Panc1 (cell line): ENCODE measurements around the gene ABCC1. TPM values are rescaled to one million over a fixed set of nuclear protein-coding genes. Genes with fewer than 3 reads are reported as not detected.
A peak's percentile ranks its signal among the peaks of the same experiment; 100 is the strongest.

Experiments
- ATAC-seq: fragments of 200-7000 bp; cut with Tn5 transposase; 2 replicates; pipeline ENCODE4 v1.9.1; 2020; ENCODE audit warnings: mild to moderate bottlenecking, moderate library complexity
- BruUV-seq: library from RNA; stranded (reverse); fragments of 400-500 nt; replicated peaks from 2 replicates; lab custom pipeline; 2021; lab: Mats Ljungman, UMichigan
- CTCF ChIA-PET: fragments of 300-600 bp; sonication (Branson Sonifier 250); formaldehyde crosslinking; loops from one replicate; lab custom pipeline; 2022; ENCODE audit warnings: antibody characterized with exemption; lab: Charles Lee
- POLR2A ChIA-PET: fragments of 300-600 bp; sonication (Branson Sonifier 250); formaldehyde crosslinking; loops from one replicate; lab custom pipeline; 2022; ENCODE audit warnings: antibody characterized with exemption; lab: Charles Lee
- DNase-seq: peaks from one replicate; pipeline ENCODE4 v3.0.0-alpha.2; 2010; ENCODE audit warnings: low read depth, low spot score
- H3K27ac ChIP-seq: 2 replicates; pipeline ENCODE4 v1.5.1; 2011; ENCODE audit warnings: mild to moderate bottlenecking, low read length, inconsistent platforms
- H3K27me3 ChIP-seq: fragments of 200-500 bp; sonication (Bioruptor generic); 2 replicates; pipeline ENCODE4 v1.6.0; 2014; ENCODE audit warnings: low read length, inconsistent platforms; ENCODE audit not compliant: control insufficient read depth, insufficient read depth
- H3K36me3 ChIP-seq: fragments of 200-500 bp; sonication (Bioruptor generic); 2 replicates; pipeline ENCODE4 v1.5.1; 2014; ENCODE audit warnings: inconsistent platforms, mild to moderate bottlenecking, low read length, moderate library complexity; ENCODE audit not compliant: control insufficient read depth, insufficient read depth
- H3K4me1 ChIP-seq: 2 replicates; pipeline ENCODE4 v1.5.1; 2011; ENCODE audit warnings: inconsistent platforms, mild to moderate bottlenecking, low read length, moderate library complexity; ENCODE audit not compliant: control insufficient read depth, insufficient read depth
- H3K4me3 ChIP-seq, 2 experiments: 2 replicates each; pipeline ENCODE4 v1.5.1; 2011 to 2012; ENCODE audit warnings: low read depth in 2 of 2, low read length in 2 of 2, mild to moderate bottlenecking in 2 of 2, inconsistent platforms in 1 of 2, moderate library complexity in 1 of 2
- H3K9me3 ChIP-seq: fragments of 200-500 bp; sonication (Bioruptor generic); 2 replicates; pipeline ENCODE4 v1.5.1; 2014; ENCODE audit warnings: low read depth, mild to moderate bottlenecking, inconsistent platforms, low read length, moderate library complexity; ENCODE audit not compliant: control insufficient read depth, insufficient read depth
- POLR2AphosphoS5 ChIP-seq: IDR thresholded peaks from 2 replicates; pipeline ENCODE4 v1.6.1; 2012; ENCODE audit warnings: mild to moderate bottlenecking, low read depth, low read length, moderate library complexity
- SIN3A ChIP-seq: IDR thresholded peaks from 2 replicates; pipeline ENCODE4 v1.6.1; 2012; ENCODE audit warnings: low read depth, mild to moderate bottlenecking, low read length, moderate library complexity, borderline replicate concordance; ENCODE audit not compliant: insufficient read depth
- TCF7L2 ChIP-seq: IDR thresholded peaks from 2 replicates; pipeline ENCODE4 v1.6.1; 2011; ENCODE audit warnings: mild to moderate bottlenecking, low read depth, low read length, inconsistent platforms
- in situ Hi-C: cut with HindIII; loops from 2 replicates; pipeline ENCODE4 v1.10.0; 2016; ENCODE audit warnings: low sequenced_read_pairs, low pct_unique_long_range_greater_than_20kb
- intact Hi-C: fragments of 100-400 bp; cut with micrococcal nuclease; formaldehyde crosslinking; loops from one replicate; pipeline ENCODE4 v1.10.0; 2022; ENCODE audit not compliant: unreplicated experiment
- total RNA-seq: library from RNA; stranded (reverse); gene quantifications from one replicate; pipeline ENCODE4 v1.2.1, GENCODE V29; 2021; ENCODE audit not compliant: unreplicated experiment
- TF ChIP-seq, protein P1 (sequence below): fragments of 450-650 bp; IDR thresholded peaks from 2 replicates; pipeline ENCODE4 v1.5.1; 2017; ENCODE audit warnings: mild to moderate bottlenecking
- TF ChIP-seq, protein P2 (sequence below), 2 experiments: IDR thresholded peaks; 2 replicates each; pipeline ENCODE4 v1.6.1; 2011 to 2012; ENCODE audit warnings: low read depth in 2 of 2, control low read depth in 1 of 2, low read length in 1 of 2, mild to moderate bottlenecking in 1 of 2, moderate library complexity in 1 of 2; ENCODE audit not compliant: insufficient read depth in 1 of 2

The ABCC1 gene
- total RNA-seq, 1 experiment from 2014 or later: 296 TPM

GRCh38 chr16:16017812-16018211, 68.4 kb downstream of the ABCC1 start:
- TF ChIP-seq, protein P1, sequence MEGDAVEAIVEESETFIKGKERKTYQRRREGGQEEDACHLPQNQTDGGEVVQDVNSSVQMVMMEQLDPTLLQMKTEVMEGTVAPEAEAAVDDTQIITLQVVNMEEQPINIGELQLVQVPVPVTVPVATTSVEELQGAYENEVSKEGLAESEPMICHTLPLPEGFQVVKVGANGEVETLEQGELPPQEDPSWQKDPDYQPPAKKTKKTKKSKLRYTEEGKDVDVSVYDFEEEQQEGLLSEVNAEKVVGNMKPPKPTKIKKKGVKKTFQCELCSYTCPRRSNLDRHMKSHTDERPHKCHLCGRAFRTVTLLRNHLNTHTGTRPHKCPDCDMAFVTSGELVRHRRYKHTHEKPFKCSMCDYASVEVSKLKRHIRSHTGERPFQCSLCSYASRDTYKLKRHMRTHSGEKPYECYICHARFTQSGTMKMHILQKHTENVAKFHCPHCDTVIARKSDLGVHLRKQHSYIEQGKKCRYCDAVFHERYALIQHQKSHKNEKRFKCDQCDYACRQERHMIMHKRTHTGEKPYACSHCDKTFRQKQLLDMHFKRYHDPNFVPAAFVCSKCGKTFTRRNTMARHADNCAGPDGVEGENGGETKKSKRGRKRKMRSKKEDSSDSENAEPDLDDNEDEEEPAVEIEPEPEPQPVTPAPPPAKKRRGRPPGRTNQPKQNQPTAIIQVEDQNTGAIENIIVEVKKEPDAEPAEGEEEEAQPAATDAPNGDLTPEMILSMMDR: no peak
- no peak for TF ChIP-seq TCF7L2
- TF ChIP-seq SIN3A: no peak
- TF ChIP-seq, protein P2, sequence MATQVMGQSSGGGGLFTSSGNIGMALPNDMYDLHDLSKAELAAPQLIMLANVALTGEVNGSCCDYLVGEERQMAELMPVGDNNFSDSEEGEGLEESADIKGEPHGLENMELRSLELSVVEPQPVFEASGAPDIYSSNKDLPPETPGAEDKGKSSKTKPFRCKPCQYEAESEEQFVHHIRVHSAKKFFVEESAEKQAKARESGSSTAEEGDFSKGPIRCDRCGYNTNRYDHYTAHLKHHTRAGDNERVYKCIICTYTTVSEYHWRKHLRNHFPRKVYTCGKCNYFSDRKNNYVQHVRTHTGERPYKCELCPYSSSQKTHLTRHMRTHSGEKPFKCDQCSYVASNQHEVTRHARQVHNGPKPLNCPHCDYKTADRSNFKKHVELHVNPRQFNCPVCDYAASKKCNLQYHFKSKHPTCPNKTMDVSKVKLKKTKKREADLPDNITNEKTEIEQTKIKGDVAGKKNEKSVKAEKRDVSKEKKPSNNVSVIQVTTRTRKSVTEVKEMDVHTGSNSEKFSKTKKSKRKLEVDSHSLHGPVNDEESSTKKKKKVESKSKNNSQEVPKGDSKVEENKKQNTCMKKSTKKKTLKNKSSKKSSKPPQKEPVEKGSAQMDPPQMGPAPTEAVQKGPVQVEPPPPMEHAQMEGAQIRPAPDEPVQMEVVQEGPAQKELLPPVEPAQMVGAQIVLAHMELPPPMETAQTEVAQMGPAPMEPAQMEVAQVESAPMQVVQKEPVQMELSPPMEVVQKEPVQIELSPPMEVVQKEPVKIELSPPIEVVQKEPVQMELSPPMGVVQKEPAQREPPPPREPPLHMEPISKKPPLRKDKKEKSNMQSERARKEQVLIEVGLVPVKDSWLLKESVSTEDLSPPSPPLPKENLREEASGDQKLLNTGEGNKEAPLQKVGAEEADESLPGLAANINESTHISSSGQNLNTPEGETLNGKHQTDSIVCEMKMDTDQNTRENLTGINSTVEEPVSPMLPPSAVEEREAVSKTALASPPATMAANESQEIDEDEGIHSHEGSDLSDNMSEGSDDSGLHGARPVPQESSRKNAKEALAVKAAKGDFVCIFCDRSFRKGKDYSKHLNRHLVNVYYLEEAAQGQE (IDR thresholded peaks at IDR 0.05; ENCODE audit: insufficient read depth in 1 of 2, low read depth in 2 of 2, low read length in 1 of 2): no peak
- no peak for TF ChIP-seq POLR2AphosphoS5
- ChIA-PET CTCF (no interaction called here), POLR2A (no interaction called here)
- BruUV-seq: TSS peak; percentile 11
- H3K4me3 ChIP-seq: no peak overlapping the region
- intact Hi-C loops (no loop called here), in situ Hi-C loops (no loop called here)
- no peak for ATAC-seq
- H3K4me1 ChIP-seq: peaks cover 56% of the 10 kb centered on the region
- no peaks in the 10 kb centered on the region for H3K27me3 ChIP-seq
- no peak for DNase-seq
- H3K27ac ChIP-seq: peak overlapping the region; percentile 67
- H3K9me3 ChIP-seq: no peaks in the 10 kb centered on the region
- H3K36me3 ChIP-seq: no peaks in the 10 kb centered on the region

- Histone ChIP-seq H3K27me3 (no peaks in the 10 kb centered on the region), H3K4me3 (no peak overlapping the region), H3K36me3 (no peaks in the 10 kb centered on the region), H3K27ac (peak overlapping the region; percentile 95), H3K4me1 (peaks cover 62% of the 10 kb centered on the region), H3K9me3 (no peaks in the 10 kb centered on the region)
- in situ Hi-C loops (no loop called here), intact Hi-C loops (no loop called here)
- TF ChIP-seq SIN3A (no peak), TCF7L2 (no peak), POLR2AphosphoS5 (no peak; the same call in 1 of the 2 replicates)
- TF ChIP-seq, protein P2 (IDR thresholded peaks at IDR 0.05; ENCODE audit: insufficient read depth in 1 of 2, low read depth in 2 of 2, low read length in 1 of 2): no peak
- TF ChIP-seq, protein P1: no peak
- DNase-seq: no peak
- ChIA-PET CTCF (no interaction called here), POLR2A (no interaction called here)
- no TSS peak for BruUV-seq
- ATAC-seq: no peak
Measured at GRCh38 chr16:16018705-16019104, 69.3 kb downstream of the ABCC1 start.
